Activated CD4-positive, alpha-beta memory T cell treated with anti-CD3 and anti-CD28 coated beads for 36 hours (primary cell): ENCODE measurements around the gene PPFIA1. TPM values are rescaled to one million over a fixed set of nuclear protein-coding genes. Genes with fewer than 3 reads are reported as not detected.
"Not testable (repeated sequence)": the region's sequence is repeated elsewhere in the genome, so short reads cannot be mapped to it uniquely, and the experiment has no call there.

Experiments
- CTCF ChIA-PET: fragments of 350-600 bp; sonication (Branson Sonifier 250); formaldehyde crosslinking; loops from one replicate; lab custom pipeline; 2021; ENCODE audit warnings: antibody characterized with exemption, inconsistent platforms; lab: Charles Lee
- POLR2A ChIA-PET: fragments of 350-600 bp; sonication (Branson Sonifier 250); formaldehyde crosslinking; loops from one replicate; lab custom pipeline; 2021; ENCODE audit warnings: antibody characterized with exemption; lab: Charles Lee
- DNase-seq: peaks from one replicate; pipeline ENCODE4 v3.0.0-alpha.2; 2020
- H3K27ac Mint-ChIP-seq: one replicate; pipeline ENCODE4 v1.8.0; 2021; ENCODE audit warnings: mixed read lengths
- H3K27me3 Mint-ChIP-seq: one replicate; pipeline ENCODE4 v1.8.0; 2021; ENCODE audit warnings: mixed read lengths
- H3K36me3 Mint-ChIP-seq: one replicate; pipeline ENCODE4 v1.8.0; 2021; ENCODE audit warnings: mixed read lengths
- H3K4me1 Mint-ChIP-seq: one replicate; pipeline ENCODE4 v1.8.0; 2021; ENCODE audit warnings: low read depth, mixed read lengths
- H3K4me3 Mint-ChIP-seq: one replicate; pipeline ENCODE4 v1.8.0; 2021; ENCODE audit warnings: mild to moderate bottlenecking, mixed read lengths
- H3K9me3 Mint-ChIP-seq: one replicate; pipeline ENCODE4 v1.8.0; 2021; ENCODE audit warnings: mixed read lengths
- intact Hi-C: fragments of 100-400 bp; cut with micrococcal nuclease; formaldehyde crosslinking; loops from one replicate; pipeline ENCODE4 v1.15.1; 2023
- total RNA-seq, 2 experiments: library from RNA; stranded (reverse); gene quantifications; one replicate each; pipeline ENCODE4 v1.2.3, GENCODE V29; 2021

Gene PPFIA1
- total RNA-seq, 2 experiments from 2014 or later, result 23.1 to 26.7 TPM

- H3K9me3 Mint-ChIP-seq, result no peaks in the 10 kb centered on the region
- no peak overlapping the region for H3K27ac Mint-ChIP-seq
- intact Hi-C loops, result no loop called here
- no peak for DNase-seq
- H3K36me3 Mint-ChIP-seq, result peaks cover 44% of the 10 kb centered on the region
- H3K27me3 Mint-ChIP-seq, result no peaks in the 10 kb centered on the region
- H3K4me1 Mint-ChIP-seq, result peaks cover 9% of the 10 kb centered on the region
- CTCF ChIA-PET, result no interaction called here
- POLR2A ChIA-PET, result no interaction called here
- H3K4me3 Mint-ChIP-seq, result no peak overlapping the region
These were observed 136.6 kb downstream of the PPFIA1 start for GRCh38 chr11:70407121-70407520.

- no peak overlapping the region for H3K27ac Mint-ChIP-seq
- H3K4me1 Mint-ChIP-seq, result peaks cover 2% of the 10 kb centered on the region
- H3K9me3 Mint-ChIP-seq, result no peaks in the 10 kb centered on the region
- DNase-seq, result no peak
- intact Hi-C loops, result no loop called here
- H3K27me3 Mint-ChIP-seq, result no peaks in the 10 kb centered on the region
- CTCF ChIA-PET, result no interaction called here
- no peak overlapping the region for H3K4me3 Mint-ChIP-seq
- peaks cover 44% of the 10 kb centered on the region for H3K36me3 Mint-ChIP-seq
- POLR2A ChIA-PET, result interaction anchor here (0.7 kb wide), 1 partner anchor 492 kb away, joined by 3 read pairs; no protein-coding TSS in a partner anchor
These were observed 137.3 kb downstream of the PPFIA1 start for GRCh38 chr11:70407814-70408213.

- H3K27me3 Mint-ChIP-seq, H3K9me3 Mint-ChIP-seq, H3K4me3 Mint-ChIP-seq, H3K27ac Mint-ChIP-seq, intact Hi-C loops, CTCF ChIA-PET, POLR2A ChIA-PET, H3K4me1 Mint-ChIP-seq, DNase-seq: not testable (repeated sequence)
- peaks cover 44% of the 10 kb centered on the region for H3K36me3 Mint-ChIP-seq
These were observed 137.8 kb downstream of the PPFIA1 start for GRCh38 chr11:70408326-70408725.

GRCh38 chr11:70409437-70409836, 138.9 kb downstream of the PPFIA1 start:
- no peak overlapping the region for H3K4me3 Mint-ChIP-seq
- ChIA-PET POLR2A (no interaction called here), CTCF (no interaction called here)
- no peaks in the 10 kb centered on the region for H3K4me1 Mint-ChIP-seq
- H3K9me3 Mint-ChIP-seq, result no peaks in the 10 kb centered on the region
- no peak overlapping the region for H3K27ac Mint-ChIP-seq
- H3K27me3 Mint-ChIP-seq, result no peaks in the 10 kb centered on the region
- H3K36me3 Mint-ChIP-seq, result peaks cover 46% of the 10 kb centered on the region
- no peak for DNase-seq
- intact Hi-C loops, result no loop called here

GRCh38 chr11:70409871-70410270, 139.4 kb downstream of the PPFIA1 start:
- peaks cover 50% of the 10 kb centered on the region for H3K36me3 Mint-ChIP-seq
- no peak for DNase-seq
- ChIA-PET CTCF (no interaction called here), POLR2A (no interaction called here)
- H3K4me3 Mint-ChIP-seq, result no peak overlapping the region
- H3K9me3 Mint-ChIP-seq, result no peaks in the 10 kb centered on the region
- H3K27ac Mint-ChIP-seq, result no peak overlapping the region
- H3K4me1 Mint-ChIP-seq, result no peaks in the 10 kb centered on the region
- no peaks in the 10 kb centered on the region for H3K27me3 Mint-ChIP-seq
- intact Hi-C loops, result no loop called here

GRCh38 chr11:70410276-70411205, 140.1 kb downstream of the PPFIA1 start:
- DNase-seq, result no peak
- Mint-ChIP-seq H3K4me1 (no peaks in the 10 kb centered on the region), H3K27me3 (no peaks in the 10 kb centered on the region), H3K27ac (no peak overlapping the region), H3K4me3 (no peak overlapping the region), H3K36me3 (peaks cover 54% of the 10 kb centered on the region), H3K9me3 (no peaks in the 10 kb centered on the region)
- intact Hi-C loops, result no loop called here
- CTCF ChIA-PET, result no interaction called here
- POLR2A ChIA-PET, result no interaction called here

- Mint-ChIP-seq H3K4me3 (no peak overlapping the region), H3K27ac (no peak overlapping the region), H3K27me3 (no peaks in the 10 kb centered on the region), H3K36me3 (peaks cover 61% of the 10 kb centered on the region), H3K4me1 (no peaks in the 10 kb centered on the region), H3K9me3 (no peaks in the 10 kb centered on the region)
- ChIA-PET POLR2A (interaction anchor here (0.5 kb wide), 1 partner anchor 715 kb away, joined by 3 read pairs; no protein-coding TSS in a partner anchor), CTCF (no interaction called here)
- intact Hi-C loops, result no loop called here
- DNase-seq, result no peak
These were observed 141.4 kb downstream of the PPFIA1 start for GRCh38 chr11:70411713-70412452.

- POLR2A ChIA-PET, result no interaction called here
- Mint-ChIP-seq H3K9me3 (no peaks in the 10 kb centered on the region), H3K27ac (no peak overlapping the region), H3K4me1 (no peaks in the 10 kb centered on the region), H3K27me3 (no peaks in the 10 kb centered on the region), H3K4me3 (no peak overlapping the region), H3K36me3 (peaks cover 50% of the 10 kb centered on the region)
- CTCF ChIA-PET, result no interaction called here
- no peak for DNase-seq
- intact Hi-C loops, result no loop called here
These were observed 142.7 kb downstream of the PPFIA1 start for GRCh38 chr11:70413151-70413550.

- Mint-ChIP-seq H3K4me3 (no peak overlapping the region), H3K36me3 (peaks cover 45% of the 10 kb centered on the region), H3K27ac (no peak overlapping the region), H3K4me1 (no peaks in the 10 kb centered on the region), H3K9me3 (no peaks in the 10 kb centered on the region), H3K27me3 (no peaks in the 10 kb centered on the region)
- intact Hi-C loops, result no loop called here
- no peak for DNase-seq
- ChIA-PET CTCF (no interaction called here), POLR2A (no interaction called here)
These were observed 144.0 kb downstream of the PPFIA1 start for GRCh38 chr11:70414341-70415100.

- POLR2A ChIA-PET, result no interaction called here
- H3K4me1 Mint-ChIP-seq, result no peaks in the 10 kb centered on the region
- intact Hi-C loops, result no loop called here
- H3K4me3 Mint-ChIP-seq, result no peak overlapping the region
- H3K36me3 Mint-ChIP-seq, result peaks cover 44% of the 10 kb centered on the region
- CTCF ChIA-PET, result no interaction called here
- H3K27me3 Mint-ChIP-seq, result no peaks in the 10 kb centered on the region
- H3K9me3 Mint-ChIP-seq, result no peaks in the 10 kb centered on the region
- no peak for DNase-seq
- no peak overlapping the region for H3K27ac Mint-ChIP-seq
These were observed 144.7 kb downstream of the PPFIA1 start for GRCh38 chr11:70415191-70415590.

GRCh38 chr11:70415642-70416395, 145.3 kb downstream of the PPFIA1 start:
- H3K27ac Mint-ChIP-seq, result no peak overlapping the region
- no peak overlapping the region for H3K4me3 Mint-ChIP-seq
- intact Hi-C loops, result no loop called here
- ChIA-PET CTCF (interaction anchor here (0.6 kb wide), 1 partner anchor 76 kb away, joined by 3 read pairs; no protein-coding TSS in a partner anchor), POLR2A (no interaction called here)
- no peaks in the 10 kb centered on the region for H3K9me3 Mint-ChIP-seq
- DNase-seq, result no peak
- peaks cover 40% of the 10 kb centered on the region for H3K36me3 Mint-ChIP-seq
- H3K27me3 Mint-ChIP-seq, result no peaks in the 10 kb centered on the region
- H3K4me1 Mint-ChIP-seq, result no peaks in the 10 kb centered on the region
